ENCODE measurements around the gene CCDC85B. TPM values are rescaled to one million over a fixed set of nuclear protein-coding genes. Genes with fewer than 3 reads are reported as not detected.

Gene CCDC85B
- total and polyA plus RNA-seq, 2 experiments from 2014 or later, result 80.2 to 83.4 TPM

DNA sequence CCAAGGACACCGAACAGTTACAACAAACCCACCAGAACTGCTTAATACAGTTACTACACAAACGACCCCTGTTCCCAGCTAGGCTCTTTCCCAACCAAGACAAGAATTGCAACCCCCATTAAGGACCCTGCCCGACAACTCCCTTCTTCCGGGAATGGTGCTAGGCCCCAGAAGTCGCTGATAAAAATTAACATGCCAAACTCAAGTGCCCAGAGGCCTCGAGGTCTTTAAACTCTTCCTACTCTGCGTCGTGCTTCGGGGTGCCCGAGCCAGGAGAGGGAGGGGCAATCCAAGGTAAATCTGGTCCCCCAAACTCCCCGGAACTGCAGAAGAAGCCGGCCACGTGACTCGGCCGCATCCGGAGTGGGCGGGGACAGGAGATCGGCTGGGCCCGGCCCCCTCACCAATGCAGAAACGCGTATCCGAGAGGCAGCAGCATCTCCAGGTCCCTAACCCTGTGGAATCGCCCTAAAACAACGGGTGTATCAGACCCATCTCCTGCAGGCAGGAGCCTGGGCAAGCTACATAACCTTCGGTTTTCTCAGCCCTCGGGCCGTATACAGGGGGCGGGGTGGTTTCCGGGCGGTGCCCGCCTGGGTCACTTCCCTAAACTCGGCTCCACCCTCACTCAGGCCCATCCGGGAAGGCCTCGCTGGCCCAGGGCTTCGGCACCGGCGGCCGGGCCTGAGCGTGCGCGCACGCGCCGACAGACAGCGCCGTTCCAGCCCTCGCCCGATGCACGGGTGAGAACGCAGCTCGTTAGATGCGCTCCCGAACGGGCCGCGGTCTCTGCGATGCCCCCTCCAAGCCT is 33.6 kb upstream of the CCDC85B start:
- Histone ChIP-seq H3K27ac (peak overlapping the region; percentile 99), H3K4me3 (peak overlapping the region; percentile 76), H3K4me1 (ENCODE audit: low read depth) (peaks cover 7% of the 10 kb centered on the region), H3K9me3 (ENCODE audit: low read depth) (no peaks in the 10 kb centered on the region), H3K36me3 (peaks cover 33% of the 10 kb centered on the region), H3K27me3 (no peaks in the 10 kb centered on the region)
- peak; percentile 72 to 78 for DNase-seq (ENCODE audit: low read depth in 1 of 2, low spot score in 1 of 2)
- TF ChIP-seq, protein P1, sequence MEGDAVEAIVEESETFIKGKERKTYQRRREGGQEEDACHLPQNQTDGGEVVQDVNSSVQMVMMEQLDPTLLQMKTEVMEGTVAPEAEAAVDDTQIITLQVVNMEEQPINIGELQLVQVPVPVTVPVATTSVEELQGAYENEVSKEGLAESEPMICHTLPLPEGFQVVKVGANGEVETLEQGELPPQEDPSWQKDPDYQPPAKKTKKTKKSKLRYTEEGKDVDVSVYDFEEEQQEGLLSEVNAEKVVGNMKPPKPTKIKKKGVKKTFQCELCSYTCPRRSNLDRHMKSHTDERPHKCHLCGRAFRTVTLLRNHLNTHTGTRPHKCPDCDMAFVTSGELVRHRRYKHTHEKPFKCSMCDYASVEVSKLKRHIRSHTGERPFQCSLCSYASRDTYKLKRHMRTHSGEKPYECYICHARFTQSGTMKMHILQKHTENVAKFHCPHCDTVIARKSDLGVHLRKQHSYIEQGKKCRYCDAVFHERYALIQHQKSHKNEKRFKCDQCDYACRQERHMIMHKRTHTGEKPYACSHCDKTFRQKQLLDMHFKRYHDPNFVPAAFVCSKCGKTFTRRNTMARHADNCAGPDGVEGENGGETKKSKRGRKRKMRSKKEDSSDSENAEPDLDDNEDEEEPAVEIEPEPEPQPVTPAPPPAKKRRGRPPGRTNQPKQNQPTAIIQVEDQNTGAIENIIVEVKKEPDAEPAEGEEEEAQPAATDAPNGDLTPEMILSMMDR (IDR thresholded peaks at IDR 0.05; ENCODE audit: low read depth, low read length), result no peak

DNA sequence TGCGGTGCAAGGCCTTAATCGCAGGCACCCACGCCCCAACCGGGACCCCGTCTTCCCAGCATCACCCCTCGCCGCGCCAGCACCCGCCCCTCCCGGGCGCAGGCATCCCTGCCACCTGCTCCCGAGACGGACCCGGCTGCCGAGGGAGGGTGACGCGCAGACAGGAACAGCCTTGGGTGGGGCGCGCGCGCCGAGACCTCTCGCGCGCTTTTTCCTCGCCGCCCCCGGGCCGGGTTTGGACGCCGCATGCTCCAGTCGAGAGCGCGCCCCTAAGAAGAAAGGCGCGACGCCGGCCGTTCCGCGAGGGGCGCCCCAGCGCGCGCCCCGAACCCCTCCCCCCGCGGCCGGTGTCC is 33.0 kb upstream of the CCDC85B start:
- H3K9me3 ChIP-seq (ENCODE audit: low read depth), result no peaks in the 10 kb centered on the region
- no peak for DNase-seq (ENCODE audit: low read depth in 1 of 2, low spot score in 1 of 2)
- peaks cover 37% of the 10 kb centered on the region for H3K36me3 ChIP-seq
- H3K4me3 ChIP-seq, result peak overlapping the region; percentile 76
- H3K27me3 ChIP-seq, result no peaks in the 10 kb centered on the region
- TF ChIP-seq, protein P1 (IDR thresholded peaks at IDR 0.05; ENCODE audit: low read depth, low read length), result no peak
- peak overlapping the region; percentile 99 for H3K27ac ChIP-seq
- peaks cover 7% of the 10 kb centered on the region for H3K4me1 ChIP-seq (ENCODE audit: low read depth)

DNA sequence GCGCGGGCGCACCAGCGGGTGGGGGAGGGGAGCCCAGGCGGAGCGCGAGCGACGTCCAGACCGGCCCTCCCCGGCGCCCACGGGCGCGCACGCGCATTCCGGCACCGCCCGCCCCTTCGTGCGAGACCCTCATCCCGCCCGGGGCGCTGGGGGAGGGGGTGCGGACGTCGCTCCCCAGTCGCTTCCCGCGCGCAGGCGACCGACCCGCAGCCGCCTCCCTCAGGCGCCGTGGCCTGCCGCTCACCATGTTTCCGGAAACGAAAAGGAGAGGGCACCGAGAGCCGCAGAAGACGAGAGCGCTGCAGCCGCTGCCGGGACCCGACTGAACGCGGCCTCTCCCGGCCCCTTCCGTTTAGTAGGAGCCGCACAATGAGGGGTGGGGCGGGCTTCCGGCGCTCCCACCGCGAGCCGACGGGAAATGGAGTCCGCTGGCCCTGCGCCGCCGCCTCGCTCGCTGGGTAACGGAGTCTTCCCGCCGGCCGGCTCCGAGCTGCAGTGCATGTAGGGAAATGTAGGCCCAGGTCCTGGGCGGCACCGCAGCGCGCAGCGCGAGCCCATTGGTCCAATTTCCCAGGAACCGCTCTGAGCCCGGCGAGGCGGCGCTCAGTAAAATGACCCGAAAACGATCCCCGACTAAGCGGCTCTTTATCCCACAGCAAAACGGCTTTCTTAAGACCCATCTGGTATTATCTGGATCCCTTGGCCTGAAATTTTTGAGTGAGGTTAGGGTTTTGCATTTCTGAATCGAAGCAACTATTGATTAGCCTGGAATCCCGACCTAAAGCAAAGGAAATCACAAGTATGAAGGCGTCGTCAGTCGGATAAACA is 32.4 kb upstream of the CCDC85B start, which contains the start of gene CFL1:
Gene CFL1 (minus strand): TSS at position 328 of the 828 bp plus-strand sequence. CDS start 81 bp downstream, at position 247.
- Histone ChIP-seq H3K9me3 (ENCODE audit: low read depth) (no peaks in the 10 kb centered on the region), H3K36me3 (peaks cover 37% of the 10 kb centered on the region), H3K4me1 (ENCODE audit: low read depth) (peaks cover 7% of the 10 kb centered on the region), H3K27ac (peak within 1 kb of the TSS; percentile 99), H3K4me3 (peak within 1 kb of the TSS; percentile 76), H3K27me3 (no peaks in the 10 kb centered on the region)
- peak; percentile 98 to 99 for DNase-seq (ENCODE audit: low read depth in 1 of 2, low spot score in 1 of 2)
- TF ChIP-seq, protein P1 (IDR thresholded peaks at IDR 0.05; ENCODE audit: low read depth, low read length), result no peak

DNA sequence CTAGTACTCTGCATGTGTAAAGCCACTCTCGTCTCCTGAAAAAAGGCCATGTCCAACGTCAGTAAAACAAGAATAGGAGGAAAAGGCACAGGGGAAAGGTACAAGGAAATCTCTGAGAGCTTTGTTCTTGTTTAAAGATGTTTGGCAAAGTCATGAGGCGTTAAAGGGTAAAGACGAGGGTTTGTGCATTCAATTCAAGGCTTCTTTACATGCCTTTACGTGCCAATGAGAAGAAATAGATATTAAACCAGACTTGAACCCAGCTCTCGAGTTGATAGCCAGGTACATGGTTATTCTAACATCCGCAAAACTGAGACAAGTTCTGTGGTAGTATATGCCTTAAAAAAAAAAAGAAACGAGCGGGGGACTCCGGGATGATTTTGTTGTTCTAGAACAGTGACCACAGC is 31.8 kb upstream of the CCDC85B start:
- H3K36me3 ChIP-seq, result peaks cover 34% of the 10 kb centered on the region
- peak overlapping the region; percentile 99 for H3K27ac ChIP-seq
- DNase-seq (ENCODE audit: low read depth in 1 of 2, low spot score in 1 of 2), result no peak
- peak overlapping the region; percentile 46 for H3K4me3 ChIP-seq
- H3K27me3 ChIP-seq, result no peaks in the 10 kb centered on the region
- TF ChIP-seq, protein P1 (IDR thresholded peaks at IDR 0.05; ENCODE audit: low read depth, low read length), result no peak
- peaks cover 7% of the 10 kb centered on the region for H3K4me1 ChIP-seq (ENCODE audit: low read depth)
- H3K9me3 ChIP-seq (ENCODE audit: low read depth), result no peaks in the 10 kb centered on the region

DNA sequence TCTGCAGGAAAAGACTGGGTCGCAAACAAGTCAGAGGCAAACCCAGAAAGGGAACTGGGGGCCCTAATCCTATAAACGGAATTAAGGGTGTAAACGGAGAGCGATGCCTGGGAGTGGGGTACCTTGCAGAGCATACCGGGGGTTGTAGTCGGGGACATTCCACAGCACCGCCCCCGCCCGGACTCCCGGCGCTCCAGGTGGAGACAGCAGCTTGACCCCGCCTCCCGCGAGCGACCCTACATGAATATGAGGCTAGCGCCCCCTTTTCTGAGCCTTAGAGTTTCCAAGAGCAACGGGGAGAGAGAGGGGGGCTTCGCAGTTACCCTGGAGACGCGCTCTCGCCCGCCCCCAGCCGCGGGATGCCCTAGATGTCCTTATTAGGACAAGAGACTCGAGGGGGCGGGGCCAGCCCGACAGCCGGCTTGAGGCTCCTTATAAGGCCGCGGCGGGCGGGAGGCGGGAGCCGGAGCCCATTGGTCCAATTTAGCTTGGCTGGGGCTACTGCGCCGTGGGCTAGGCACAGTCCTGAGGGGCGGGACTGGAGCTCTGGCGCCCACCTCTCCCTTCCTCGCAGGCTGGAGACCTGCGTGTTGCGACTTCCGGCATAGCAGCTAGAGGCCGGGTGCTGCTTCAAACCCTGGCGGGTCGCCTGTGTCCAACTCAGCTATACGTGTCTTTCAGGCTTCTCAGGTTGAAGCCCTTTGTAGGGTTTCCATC is 31.2 kb upstream of the CCDC85B start:
- H3K9me3 ChIP-seq (ENCODE audit: low read depth), result no peaks in the 10 kb centered on the region
- peak overlapping the region; percentile 99 for H3K27ac ChIP-seq
- peak; percentile 100 for DNase-seq (ENCODE audit: low read depth in 1 of 2, low spot score in 1 of 2)
- H3K4me1 ChIP-seq (ENCODE audit: low read depth), result peaks cover 7% of the 10 kb centered on the region
- peak overlapping the region; percentile 78 for H3K4me3 ChIP-seq
- no peaks in the 10 kb centered on the region for H3K27me3 ChIP-seq
- H3K36me3 ChIP-seq, result peaks cover 34% of the 10 kb centered on the region
- TF ChIP-seq, protein P1 (IDR thresholded peaks at IDR 0.05; ENCODE audit: low read depth, low read length), result peak; percentile 24

All from cardiac muscle cell (in vitro differentiated cells and primary cell).